Stimulated activated naive CD8-positive, alpha-beta T cell treated with anti-CD3 and anti-CD28 coated beads, Interleukin-15, Interleukin-2, amounts not matched to agents 100 U/mL and 50 U/mL, for 24 hours (primary cell): ENCODE measurements around the gene ITGB1BP2.
"Not testable (repeated sequence)": the region's sequence is repeated elsewhere in the genome, so short reads cannot be mapped to it uniquely, and the experiment has no call there.

ENCODE experiments used
- ATAC-seq: fragments of 150-1000 bp; cut with Tn5 transposase; one replicate; pipeline ENCODE4 v1.10.0; 2021
- DNase-seq: peaks from one replicate; pipeline ENCODE4 v3.0.0; 2021

The ITGB1BP2 gene

GRCh38 chrX:71302461-71303213, 1.1 kb downstream of the ITGB1BP2 start:
- ATAC-seq, result no peak

DNA sequence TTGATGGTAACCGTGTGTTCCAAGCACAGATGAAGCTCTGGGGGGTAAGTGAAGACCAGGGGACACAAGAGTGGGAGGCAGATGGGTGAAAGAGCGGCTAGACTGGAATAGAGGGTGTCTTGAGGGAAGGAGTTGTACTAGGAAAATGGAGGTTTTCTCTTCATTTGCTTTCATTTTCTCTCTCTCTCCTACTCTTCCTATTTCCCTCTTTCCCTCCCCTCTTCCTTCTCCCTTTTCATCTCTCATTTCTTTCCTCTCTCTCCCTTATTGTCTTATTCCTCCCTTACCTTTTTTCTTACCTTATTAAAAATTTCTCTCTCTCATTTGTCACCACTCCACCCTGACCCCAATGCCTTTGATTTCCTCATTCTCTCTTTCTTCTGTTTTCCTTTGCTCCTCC, 3.0 kb downstream of the ITGB1BP2 start:
- ATAC-seq, result no peak
- no peak for DNase-seq

More at GRCh38 chrX:71302461-71303213, 1.1 kb downstream of the ITGB1BP2 start:
- DNase-seq, result no peak

DNA sequence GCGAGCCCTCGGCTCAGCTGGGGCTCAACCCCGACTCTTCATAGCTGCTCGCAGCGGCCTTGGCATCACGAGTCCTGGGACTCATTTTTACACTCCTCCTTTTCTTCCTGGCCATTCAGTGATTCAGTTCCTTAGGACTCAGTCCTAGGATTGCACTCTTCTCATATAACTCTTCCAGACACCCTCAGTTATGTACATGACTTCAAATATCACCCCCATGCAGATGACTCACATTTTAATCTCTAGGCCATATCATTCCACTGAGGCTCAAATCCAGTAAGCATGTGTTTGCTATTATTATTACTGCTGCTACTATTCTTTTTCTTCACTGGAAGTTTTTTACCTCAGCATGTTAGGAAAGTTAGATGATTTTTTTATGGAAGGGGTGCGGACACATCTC, 14.4 kb downstream of the ITGB1BP2 start:
- DNase-seq, result no peak

DNA sequence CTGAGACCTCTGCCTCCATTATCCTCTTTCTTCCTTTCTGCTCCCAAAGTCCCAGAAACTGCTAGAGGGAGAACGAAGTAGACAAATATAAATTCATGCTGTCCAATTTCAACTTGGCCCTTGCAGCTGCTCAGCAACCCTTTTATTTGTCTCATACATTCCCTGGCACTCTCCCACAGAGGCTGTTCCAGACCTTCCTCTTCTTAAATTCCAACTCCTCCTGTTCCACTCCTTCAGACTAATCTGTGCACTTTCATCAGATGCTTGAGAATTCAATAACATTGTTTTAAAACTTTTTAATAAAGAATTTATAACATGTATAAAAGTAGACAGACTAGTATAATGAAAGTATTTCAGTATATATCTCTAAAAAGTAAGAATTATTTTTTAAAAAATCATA, 15.4 kb downstream of the ITGB1BP2 start:
- not testable (repeated sequence) for DNase-seq, ATAC-seq

More for the DNA sequence above, 14.4 kb downstream of the ITGB1BP2 start:
- no peak for ATAC-seq

DNA sequence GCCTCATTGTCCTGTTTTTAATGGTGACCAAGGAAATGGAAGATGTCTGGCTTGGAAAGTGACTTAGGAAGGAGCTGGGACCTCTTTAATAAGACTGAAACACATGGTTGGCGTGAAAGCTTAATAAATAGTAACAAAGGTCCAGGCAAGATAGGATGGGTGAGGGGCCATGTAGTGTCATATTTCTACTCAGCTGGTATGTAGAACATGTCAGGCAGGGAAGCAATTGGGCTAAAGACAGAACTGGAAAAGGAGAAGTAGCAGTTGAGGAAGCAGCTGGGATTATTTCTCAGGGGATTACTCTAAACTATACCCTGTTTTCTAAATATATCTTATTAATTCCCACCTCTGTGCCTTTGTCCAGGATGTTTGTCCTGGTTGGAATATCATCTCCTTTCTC, 18.6 kb downstream of the ITGB1BP2 start:
- ATAC-seq, result no peak
- no peak for DNase-seq

- DNase-seq (no peak), ATAC-seq (no peak)
These were observed 20.2 kb downstream of the ITGB1BP2 start for GRCh38 chrX:71321731-71322130.

GRCh38 chrX:71324452-71324851, 22.9 kb downstream of the ITGB1BP2 start:
- not testable (repeated sequence) for ATAC-seq, DNase-seq

GRCh38 chrX:71326394-71326793, 24.8 kb downstream of the ITGB1BP2 start:
- no peak for ATAC-seq

DNA sequence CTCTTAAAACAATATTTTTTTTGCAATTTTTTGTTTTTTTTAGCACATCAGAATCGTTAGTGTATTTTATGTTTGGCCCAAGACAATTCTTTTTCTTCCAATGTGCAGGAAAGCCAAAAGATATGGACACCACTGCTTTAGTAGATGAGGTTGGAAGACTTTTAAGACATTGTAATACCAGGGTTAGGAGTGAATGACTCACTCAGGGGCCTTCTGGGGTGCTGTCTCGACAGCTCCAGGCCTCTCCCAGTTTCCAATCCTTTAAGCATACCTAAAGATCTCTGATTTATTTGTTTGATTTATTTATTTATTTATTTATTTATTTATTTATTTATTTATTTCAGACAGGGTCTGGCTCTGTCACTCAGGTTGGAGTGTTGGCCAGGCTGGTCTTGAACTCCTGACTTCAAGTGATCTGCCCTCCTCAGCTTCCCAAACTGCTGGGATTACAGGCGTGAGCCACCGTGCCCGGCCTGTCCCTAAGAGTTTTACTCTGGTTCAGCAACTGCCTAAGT, 47.7 kb downstream of the ITGB1BP2 start:
- DNase-seq, ATAC-seq: not testable (repeated sequence)

More at GRCh38 chrX:71326394-71326793, 24.8 kb downstream of the ITGB1BP2 start:
- DNase-seq, result no peak

DNA sequence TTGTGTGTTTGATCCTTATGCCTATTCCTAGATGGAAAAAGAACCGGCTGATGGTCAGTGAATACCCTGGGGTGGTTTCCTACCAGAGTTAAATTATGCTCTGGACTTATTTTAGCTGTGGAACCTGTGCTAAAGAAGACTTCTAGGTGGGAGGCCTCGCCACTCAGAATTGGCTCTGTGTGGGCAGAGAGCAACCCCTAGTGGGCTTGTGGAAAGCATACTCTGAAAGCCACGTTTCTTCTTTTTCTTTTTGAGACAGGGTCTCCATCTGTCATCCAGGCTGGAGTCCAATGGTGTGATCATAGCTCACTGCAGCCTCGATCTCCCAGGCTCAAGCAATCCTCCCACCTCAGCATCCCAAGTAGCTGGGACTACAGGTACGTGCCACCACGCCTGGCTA, 48.3 kb downstream of the ITGB1BP2 start:
- not testable (repeated sequence) for DNase-seq, ATAC-seq

DNA sequence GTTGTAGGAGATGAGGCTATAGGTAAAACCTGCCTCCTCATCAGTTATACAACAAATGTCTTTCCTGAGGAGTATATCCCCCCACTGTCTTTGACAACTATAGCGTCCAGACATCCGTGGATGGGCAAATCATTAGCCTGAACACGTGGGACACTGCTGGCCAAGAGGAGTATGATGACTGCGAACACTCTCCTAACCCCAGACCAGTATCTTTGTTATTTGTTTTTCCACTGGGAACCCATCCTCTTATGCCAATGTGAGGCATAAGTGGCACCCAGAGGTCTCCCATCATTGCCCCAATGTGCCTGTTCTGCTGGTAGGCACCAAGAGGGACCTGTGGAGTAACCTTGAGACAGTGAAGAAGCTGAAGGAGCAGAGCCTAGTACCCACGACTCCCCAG, 50.9 kb downstream of the ITGB1BP2 start:
- ATAC-seq, DNase-seq: not testable (repeated sequence)
